ENCODE results near the gene PRKACB. TPM values are rescaled to one million over a fixed set of nuclear protein-coding genes. Genes with fewer than 3 reads are reported as not detected.

PRKACB gene
- polyA plus RNA-seq, 1 donor (not counting 4 experiments of a cell fraction or from before 2014, with no cell fraction given): 15.3 TPM

DNA sequence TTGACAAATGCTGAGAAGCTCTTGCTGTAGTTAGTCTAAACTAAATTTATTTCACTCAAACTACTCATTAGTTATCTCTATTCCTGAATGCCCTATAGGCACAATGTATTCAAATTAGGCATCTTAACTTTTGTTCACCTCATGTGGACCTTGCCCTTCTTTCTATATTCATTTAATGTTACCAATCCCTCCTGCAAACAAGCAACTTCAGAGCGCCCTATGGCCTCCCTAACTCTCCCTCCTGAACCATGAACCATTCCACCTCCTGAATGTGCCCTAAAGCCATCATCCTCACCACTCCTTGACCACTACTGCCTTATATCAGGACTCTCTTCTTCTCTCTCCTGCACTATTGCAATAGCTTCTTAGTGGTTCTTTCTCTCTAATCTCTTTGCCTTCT lies 122.7 kb downstream of the PRKACB start:
- FAIRE-seq (no peak), DNase-seq (ENCODE audit: low read depth, low spot score) (no peak)
- no peaks in the 10 kb centered on the region for H4K20me1 ChIP-seq (ENCODE audit: control insufficient read depth, extremely low read depth, insufficient read depth, low read length)

DNA sequence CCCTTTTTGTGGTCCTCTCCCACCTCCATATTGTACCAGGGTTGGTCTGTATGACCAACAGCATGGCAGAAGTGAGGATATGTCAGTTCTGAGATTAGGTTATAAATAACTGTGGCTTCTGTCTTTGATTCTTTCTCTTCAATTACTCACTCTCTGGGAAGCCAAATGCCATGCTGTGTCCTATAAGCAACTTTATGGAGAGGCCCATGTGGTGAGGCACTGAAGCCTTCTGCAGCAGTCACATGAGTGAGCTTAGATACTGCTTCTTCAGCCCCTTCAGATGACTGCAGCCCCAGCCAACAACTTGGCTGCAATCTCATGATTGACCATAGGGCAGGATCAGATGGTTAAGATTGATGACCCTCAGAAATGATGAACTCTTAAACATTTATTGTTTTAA lies 123.4 kb downstream of the PRKACB start:
- Histone ChIP-seq H3K4me3 (ENCODE audit: control insufficient read depth in 2 of 3, extremely low read depth in 1 of 3, insufficient read depth in 2 of 3, low read depth in 1 of 3, low read length in 3 of 3) (no peak overlapping the region), H3K4me2 (ENCODE audit: control insufficient read depth, extremely low read depth, insufficient read depth, low read depth, low read length) (no peak overlapping the region), H3K4me1 (ENCODE audit: control insufficient read depth, extremely low read depth, insufficient read depth, low read length) (peaks cover 3% of the 10 kb centered on the region), H3K36me3 (ENCODE audit: control insufficient read depth in 2 of 2, extremely low read depth in 1 of 2, insufficient read depth in 2 of 2, low read length in 2 of 2) (no peaks in the 10 kb centered on the region), H2AFZ (ENCODE audit: control insufficient read depth, low read length) (no peak overlapping the region), H3K79me2 (ENCODE audit: control insufficient read depth, insufficient read depth, low read length) (no peaks in the 10 kb centered on the region), H3K9ac (ENCODE audit: control insufficient read depth, extremely low read depth, insufficient read depth, low read length) (no peak overlapping the region), H3K9me3 (ENCODE audit: control insufficient read depth, low read depth, low read length) (no peaks in the 10 kb centered on the region), H3K27me3 (ENCODE audit: control insufficient read depth, extremely low read depth, insufficient read depth, low read length) (no peaks in the 10 kb centered on the region), H3K27ac (ENCODE audit: control insufficient read depth, insufficient read depth, low read length) (no peak overlapping the region), H3K9me1 (ENCODE audit: control insufficient read depth, extremely low read depth, insufficient read depth, low read length) (no peaks in the 10 kb centered on the region), H4K20me1 (ENCODE audit: control insufficient read depth, extremely low read depth, insufficient read depth, low read length) (no peaks in the 10 kb centered on the region)
- no peak for DNase-seq (ENCODE audit: low read depth, low spot score)
- TF ChIP-seq EZH2 (IDR thresholded peaks at IDR 0.05; ENCODE audit: low read length): no peak
- TF ChIP-seq, protein P1, sequence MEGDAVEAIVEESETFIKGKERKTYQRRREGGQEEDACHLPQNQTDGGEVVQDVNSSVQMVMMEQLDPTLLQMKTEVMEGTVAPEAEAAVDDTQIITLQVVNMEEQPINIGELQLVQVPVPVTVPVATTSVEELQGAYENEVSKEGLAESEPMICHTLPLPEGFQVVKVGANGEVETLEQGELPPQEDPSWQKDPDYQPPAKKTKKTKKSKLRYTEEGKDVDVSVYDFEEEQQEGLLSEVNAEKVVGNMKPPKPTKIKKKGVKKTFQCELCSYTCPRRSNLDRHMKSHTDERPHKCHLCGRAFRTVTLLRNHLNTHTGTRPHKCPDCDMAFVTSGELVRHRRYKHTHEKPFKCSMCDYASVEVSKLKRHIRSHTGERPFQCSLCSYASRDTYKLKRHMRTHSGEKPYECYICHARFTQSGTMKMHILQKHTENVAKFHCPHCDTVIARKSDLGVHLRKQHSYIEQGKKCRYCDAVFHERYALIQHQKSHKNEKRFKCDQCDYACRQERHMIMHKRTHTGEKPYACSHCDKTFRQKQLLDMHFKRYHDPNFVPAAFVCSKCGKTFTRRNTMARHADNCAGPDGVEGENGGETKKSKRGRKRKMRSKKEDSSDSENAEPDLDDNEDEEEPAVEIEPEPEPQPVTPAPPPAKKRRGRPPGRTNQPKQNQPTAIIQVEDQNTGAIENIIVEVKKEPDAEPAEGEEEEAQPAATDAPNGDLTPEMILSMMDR (optimal IDR thresholded peaks at IDR 0.05 in 1 of 3, IDR thresholded peaks at IDR 0.05 in 1 of 3, conservative IDR thresholded peaks at IDR 0.05 in 1 of 3; ENCODE audit: extremely low read depth in 1 of 3, insufficient read depth in 2 of 3, low read length in 3 of 3): no peak
- FAIRE-seq: no peak
- dilution Hi-C loops (cut with MboI; ENCODE audit: extremely low pct_ligation_motif_present, low sequenced_read_pairs): no loop called here

More for the DNA sequence above, 122.7 kb downstream of the PRKACB start:
- Histone ChIP-seq H3K9me3 (ENCODE audit: control insufficient read depth, low read depth, low read length) (no peaks in the 10 kb centered on the region), H3K27ac (ENCODE audit: control insufficient read depth, insufficient read depth, low read length) (no peak overlapping the region), H3K79me2 (ENCODE audit: control insufficient read depth, insufficient read depth, low read length) (no peaks in the 10 kb centered on the region), H3K4me3 (ENCODE audit: control insufficient read depth in 2 of 3, extremely low read depth in 1 of 3, insufficient read depth in 2 of 3, low read depth in 1 of 3, low read length in 3 of 3) (no peak overlapping the region), H3K36me3 (ENCODE audit: control insufficient read depth in 2 of 2, extremely low read depth in 1 of 2, insufficient read depth in 2 of 2, low read length in 2 of 2) (no peaks in the 10 kb centered on the region), H3K27me3 (ENCODE audit: control insufficient read depth, extremely low read depth, insufficient read depth, low read length) (no peaks in the 10 kb centered on the region), H3K9ac (ENCODE audit: control insufficient read depth, extremely low read depth, insufficient read depth, low read length) (no peak overlapping the region), H2AFZ (ENCODE audit: control insufficient read depth, low read length) (no peak overlapping the region), H3K9me1 (ENCODE audit: control insufficient read depth, extremely low read depth, insufficient read depth, low read length) (no peaks in the 10 kb centered on the region), H3K4me1 (ENCODE audit: control insufficient read depth, extremely low read depth, insufficient read depth, low read length) (no peaks in the 10 kb centered on the region), H3K4me2 (ENCODE audit: control insufficient read depth, extremely low read depth, insufficient read depth, low read depth, low read length) (no peak overlapping the region)
- dilution Hi-C loops (cut with MboI; ENCODE audit: extremely low pct_ligation_motif_present, low sequenced_read_pairs): no loop called here
- no peak for TF ChIP-seq EZH2 (IDR thresholded peaks at IDR 0.05; ENCODE audit: low read length)
- TF ChIP-seq, protein P1 (optimal IDR thresholded peaks at IDR 0.05 in 1 of 3, IDR thresholded peaks at IDR 0.05 in 1 of 3, conservative IDR thresholded peaks at IDR 0.05 in 1 of 3; ENCODE audit: extremely low read depth in 1 of 3, insufficient read depth in 2 of 3, low read length in 3 of 3): no peak
